ENCODE measurements around the gene KHK.
"Not testable (repeated sequence)": the region's sequence is repeated elsewhere in the genome, so short reads cannot be mapped to it uniquely, and the experiment has no call there.

KHK gene

DNA sequence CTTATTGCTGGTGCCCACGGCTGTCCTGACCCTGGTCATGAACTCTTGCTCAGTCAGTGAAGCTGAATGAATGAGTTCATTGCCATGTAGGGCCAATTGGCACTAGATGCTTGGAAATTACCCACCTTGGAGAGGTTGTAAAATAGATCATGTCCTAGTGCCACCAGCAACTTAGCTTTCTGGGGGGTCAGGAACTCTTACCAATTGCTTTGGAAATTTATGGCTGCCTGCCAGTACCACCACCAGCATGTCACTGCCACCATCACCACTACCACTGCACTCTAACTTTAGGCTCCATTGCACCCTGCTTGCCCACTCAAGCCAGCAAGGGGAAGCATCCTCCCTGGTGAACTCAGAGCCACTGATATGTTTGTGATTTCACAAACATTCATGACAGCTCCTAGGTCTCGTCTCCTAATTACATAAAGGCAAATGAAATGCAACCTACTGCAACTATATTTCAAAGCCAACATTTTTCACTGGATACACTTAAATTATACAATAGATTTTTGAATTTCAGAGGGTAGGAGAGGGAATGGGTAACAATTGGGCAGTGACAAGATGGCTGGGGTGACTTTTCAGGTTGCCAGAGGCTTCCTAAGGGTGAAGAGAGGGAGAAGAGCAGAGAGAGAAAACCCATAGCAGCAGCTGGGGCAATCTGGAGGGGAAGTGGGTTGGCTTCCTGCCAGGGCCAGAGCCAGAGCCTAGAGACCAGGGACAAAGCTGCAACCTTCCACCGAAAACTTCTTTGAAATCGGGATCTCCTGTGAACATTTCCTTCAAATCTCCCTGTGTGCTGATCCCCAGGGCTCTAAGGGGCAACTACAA lies 11.6 kb upstream of the KHK start:
- CTCF ChIA-PET = interaction anchor here (0.7 kb wide), 1 partner anchor 1453 kb away, joined by 3 read pairs; no protein-coding TSS in a partner anchor
- Histone ChIP-seq H3K4me1 (ENCODE audit: control insufficient read depth, insufficient read depth, low read length) (peaks cover 14% of the 10 kb centered on the region), H3K27ac (ENCODE audit: extremely low read depth, low read depth, low read length) (no peak overlapping the region), H3K9me3 (ENCODE audit: control insufficient read depth, insufficient read depth, low read depth, low read length) (no peaks in the 10 kb centered on the region), H3K4me3 (ENCODE audit: low read depth, low read length) (no peak overlapping the region), H3K36me3 (ENCODE audit: control insufficient read depth in 2 of 2, insufficient read depth in 1 of 2, low read length in 2 of 2) (peaks cover 0 to 7% of the 10 kb centered on the region in 2 experiments; a peak in 1 of 3 replicates)
- POLR2A ChIA-PET = interaction anchor here (0.9 kb wide), 1 partner anchor 17 kb away, joined by 3 read pairs; no protein-coding TSS in a partner anchor
- TF ChIP-seq, protein P1, sequence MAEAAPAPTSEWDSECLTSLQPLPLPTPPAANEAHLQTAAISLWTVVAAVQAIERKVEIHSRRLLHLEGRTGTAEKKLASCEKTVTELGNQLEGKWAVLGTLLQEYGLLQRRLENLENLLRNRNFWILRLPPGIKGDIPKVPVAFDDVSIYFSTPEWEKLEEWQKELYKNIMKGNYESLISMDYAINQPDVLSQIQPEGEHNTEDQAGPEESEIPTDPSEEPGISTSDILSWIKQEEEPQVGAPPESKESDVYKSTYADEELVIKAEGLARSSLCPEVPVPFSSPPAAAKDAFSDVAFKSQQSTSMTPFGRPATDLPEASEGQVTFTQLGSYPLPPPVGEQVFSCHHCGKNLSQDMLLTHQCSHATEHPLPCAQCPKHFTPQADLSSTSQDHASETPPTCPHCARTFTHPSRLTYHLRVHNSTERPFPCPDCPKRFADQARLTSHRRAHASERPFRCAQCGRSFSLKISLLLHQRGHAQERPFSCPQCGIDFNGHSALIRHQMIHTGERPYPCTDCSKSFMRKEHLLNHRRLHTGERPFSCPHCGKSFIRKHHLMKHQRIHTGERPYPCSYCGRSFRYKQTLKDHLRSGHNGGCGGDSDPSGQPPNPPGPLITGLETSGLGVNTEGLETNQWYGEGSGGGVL (tag by site-specific recombination; IDR thresholded peaks at IDR 0.05) = 0 out of 2 replicates have a peak, but pooled peaks have one; percentile 38
- TF ChIP-seq GLIS1 (tag by site-specific recombination; IDR thresholded peaks at IDR 0.05) (peak; percentile 82), ZBTB17 (tag by site-specific recombination; IDR thresholded peaks at IDR 0.05) (peak; percentile 26; the same call in 1 of the 2 replicates), GLIS2 (tag by site-specific recombination; IDR thresholded peaks at IDR 0.05) (no peak), ZBTB48 (tag by site-specific recombination; IDR thresholded peaks at IDR 0.05) (peak; percentile 32; the same call in 1 of the 2 replicates)

DNA sequence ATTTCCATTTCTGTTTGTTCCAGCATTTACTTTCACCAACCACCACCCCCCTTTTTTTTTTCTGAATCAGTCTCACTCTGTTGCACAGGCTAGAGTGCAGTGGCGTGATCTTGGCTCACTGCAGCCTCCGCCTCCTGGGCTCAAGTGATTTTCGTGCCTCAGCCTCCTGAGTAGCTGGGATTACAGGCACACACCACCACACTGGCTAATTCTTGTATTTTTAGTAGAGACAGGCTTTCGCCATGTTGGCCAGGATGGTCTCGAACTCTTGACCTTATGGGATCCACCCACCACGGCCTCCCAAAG lies 11.1 kb upstream of the KHK start:
- not testable (repeated sequence) for H3K4me1 ChIP-seq (ENCODE audit: control insufficient read depth, insufficient read depth, low read length); H3K36me3 ChIP-seq (ENCODE audit: control insufficient read depth in 2 of 2, insufficient read depth in 1 of 2, low read length in 2 of 2); H3K9me3 ChIP-seq (ENCODE audit: control insufficient read depth, insufficient read depth, low read depth, low read length); H3K27ac ChIP-seq (ENCODE audit: extremely low read depth, low read depth, low read length); H3K4me3 ChIP-seq (ENCODE audit: low read depth, low read length)
- POLR2A ChIA-PET = interaction anchor here (0.9 kb wide), 1 partner anchor 18 kb away, joined by 3 read pairs; no protein-coding TSS in a partner anchor
- CTCF ChIA-PET = interaction anchor here (0.7 kb wide), 1 partner anchor 1453 kb away, joined by 3 read pairs; no protein-coding TSS in a partner anchor

GRCh38 chr2:27076323-27076722 lies 10.2 kb upstream of the KHK start:
- Histone ChIP-seq H3K36me3 (ENCODE audit: control insufficient read depth in 2 of 2, insufficient read depth in 1 of 2, low read length in 2 of 2) (no peaks in the 10 kb centered on the region), H3K9me3 (ENCODE audit: control insufficient read depth, insufficient read depth, low read depth, low read length) (no peaks in the 10 kb centered on the region), H3K4me3 (ENCODE audit: low read depth, low read length) (no peak overlapping the region), H3K27ac (ENCODE audit: extremely low read depth, low read depth, low read length) (no peak overlapping the region), H3K4me1 (ENCODE audit: control insufficient read depth, insufficient read depth, low read length) (peaks cover 6% of the 10 kb centered on the region)
- ChIA-PET POLR2A (interaction anchor here (1.1 kb wide), 1 partner anchor 25 kb away, joined by 4 read pairs; the partner anchor contains the start of gene AGBL5), CTCF (interaction anchor here (0.6 kb wide), 1 partner anchor 600 kb away, joined by 4 read pairs; no protein-coding TSS in a partner anchor)
- TF ChIP-seq ZIC2 (tag by site-specific recombination; IDR thresholded peaks at IDR 0.05) = no peak
- TF ChIP-seq, protein P2, sequence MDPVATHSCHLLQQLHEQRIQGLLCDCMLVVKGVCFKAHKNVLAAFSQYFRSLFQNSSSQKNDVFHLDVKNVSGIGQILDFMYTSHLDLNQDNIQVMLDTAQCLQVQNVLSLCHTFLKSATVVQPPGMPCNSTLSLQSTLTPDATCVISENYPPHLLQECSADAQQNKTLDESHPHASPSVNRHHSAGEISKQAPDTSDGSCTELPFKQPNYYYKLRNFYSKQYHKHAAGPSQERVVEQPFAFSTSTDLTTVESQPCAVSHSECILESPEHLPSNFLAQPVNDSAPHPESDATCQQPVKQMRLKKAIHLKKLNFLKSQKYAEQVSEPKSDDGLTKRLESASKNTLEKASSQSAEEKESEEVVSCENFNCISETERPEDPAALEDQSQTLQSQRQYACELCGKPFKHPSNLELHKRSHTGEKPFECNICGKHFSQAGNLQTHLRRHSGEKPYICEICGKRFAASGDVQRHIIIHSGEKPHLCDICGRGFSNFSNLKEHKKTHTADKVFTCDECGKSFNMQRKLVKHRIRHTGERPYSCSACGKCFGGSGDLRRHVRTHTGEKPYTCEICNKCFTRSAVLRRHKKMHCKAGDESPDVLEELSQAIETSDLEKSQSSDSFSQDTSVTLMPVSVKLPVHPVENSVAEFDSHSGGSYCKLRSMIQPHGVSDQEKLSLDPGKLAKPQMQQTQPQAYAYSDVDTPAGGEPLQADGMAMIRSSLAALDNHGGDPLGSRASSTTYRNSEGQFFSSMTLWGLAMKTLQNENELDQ (tag by site-specific recombination; IDR thresholded peaks at IDR 0.05; ENCODE audit: low read depth) = no peak
- TF ChIP-seq, protein P3, sequence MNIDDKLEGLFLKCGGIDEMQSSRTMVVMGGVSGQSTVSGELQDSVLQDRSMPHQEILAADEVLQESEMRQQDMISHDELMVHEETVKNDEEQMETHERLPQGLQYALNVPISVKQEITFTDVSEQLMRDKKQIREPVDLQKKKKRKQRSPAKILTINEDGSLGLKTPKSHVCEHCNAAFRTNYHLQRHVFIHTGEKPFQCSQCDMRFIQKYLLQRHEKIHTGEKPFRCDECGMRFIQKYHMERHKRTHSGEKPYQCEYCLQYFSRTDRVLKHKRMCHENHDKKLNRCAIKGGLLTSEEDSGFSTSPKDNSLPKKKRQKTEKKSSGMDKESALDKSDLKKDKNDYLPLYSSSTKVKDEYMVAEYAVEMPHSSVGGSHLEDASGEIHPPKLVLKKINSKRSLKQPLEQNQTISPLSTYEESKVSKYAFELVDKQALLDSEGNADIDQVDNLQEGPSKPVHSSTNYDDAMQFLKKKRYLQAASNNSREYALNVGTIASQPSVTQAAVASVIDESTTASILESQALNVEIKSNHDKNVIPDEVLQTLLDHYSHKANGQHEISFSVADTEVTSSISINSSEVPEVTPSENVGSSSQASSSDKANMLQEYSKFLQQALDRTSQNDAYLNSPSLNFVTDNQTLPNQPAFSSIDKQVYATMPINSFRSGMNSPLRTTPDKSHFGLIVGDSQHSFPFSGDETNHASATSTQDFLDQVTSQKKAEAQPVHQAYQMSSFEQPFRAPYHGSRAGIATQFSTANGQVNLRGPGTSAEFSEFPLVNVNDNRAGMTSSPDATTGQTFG (tag by site-specific recombination; IDR thresholded peaks at IDR 0.05; ENCODE audit: borderline replicate concordance) = no peak

DNA sequence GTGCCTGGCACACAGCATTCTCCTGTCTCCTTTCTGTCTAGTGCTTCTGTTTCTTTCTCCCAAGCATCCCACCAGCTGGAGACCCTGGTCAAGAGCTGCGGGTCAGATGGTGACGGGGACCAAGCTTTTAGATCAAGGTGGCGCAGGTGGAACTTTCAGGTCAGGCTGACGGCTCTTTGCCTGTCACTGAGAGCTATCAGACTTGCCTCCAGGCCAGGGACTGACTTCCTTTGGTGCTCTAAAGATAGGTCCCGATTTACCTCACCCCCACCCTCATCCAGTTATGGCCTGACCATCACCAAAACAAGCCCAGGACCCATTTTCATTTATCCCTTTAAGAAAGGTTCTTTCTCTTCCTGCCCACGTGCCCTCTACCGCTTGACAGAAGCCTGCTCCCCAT lies 9.3 kb upstream of the KHK start:
- no peak overlapping the region for H3K4me3 ChIP-seq (ENCODE audit: low read depth, low read length)
- H3K36me3 ChIP-seq (ENCODE audit: control insufficient read depth in 2 of 2, insufficient read depth in 1 of 2, low read length in 2 of 2) = no peaks in the 10 kb centered on the region
- H3K4me1 ChIP-seq (ENCODE audit: control insufficient read depth, insufficient read depth, low read length) = peaks cover 7% of the 10 kb centered on the region
- no peaks in the 10 kb centered on the region for H3K9me3 ChIP-seq (ENCODE audit: control insufficient read depth, insufficient read depth, low read depth, low read length)
- H3K27ac ChIP-seq (ENCODE audit: extremely low read depth, low read depth, low read length) = no peak overlapping the region
- ChIA-PET POLR2A (interaction anchor here (1.1 kb wide), 1 partner anchor 26 kb away, joined by 4 read pairs; the partner anchor contains the start of gene AGBL5), CTCF (no interaction called here)
- TF ChIP-seq ZNF394 (tag by site-specific recombination; IDR thresholded peaks at IDR 0.05; ENCODE audit: borderline replicate concordance) = no peak
- no peak for TF ChIP-seq ZBTB20 (tag by site-specific recombination; IDR thresholded peaks at IDR 0.05)
- TF ChIP-seq, protein P4, sequence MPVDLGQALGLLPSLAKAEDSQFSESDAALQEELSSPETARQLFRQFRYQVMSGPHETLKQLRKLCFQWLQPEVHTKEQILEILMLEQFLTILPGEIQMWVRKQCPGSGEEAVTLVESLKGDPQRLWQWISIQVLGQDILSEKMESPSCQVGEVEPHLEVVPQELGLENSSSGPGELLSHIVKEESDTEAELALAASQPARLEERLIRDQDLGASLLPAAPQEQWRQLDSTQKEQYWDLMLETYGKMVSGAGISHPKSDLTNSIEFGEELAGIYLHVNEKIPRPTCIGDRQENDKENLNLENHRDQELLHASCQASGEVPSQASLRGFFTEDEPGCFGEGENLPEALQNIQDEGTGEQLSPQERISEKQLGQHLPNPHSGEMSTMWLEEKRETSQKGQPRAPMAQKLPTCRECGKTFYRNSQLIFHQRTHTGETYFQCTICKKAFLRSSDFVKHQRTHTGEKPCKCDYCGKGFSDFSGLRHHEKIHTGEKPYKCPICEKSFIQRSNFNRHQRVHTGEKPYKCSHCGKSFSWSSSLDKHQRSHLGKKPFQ (tag by site-specific recombination; IDR thresholded peaks at IDR 0.05) = no peak
- no peak for TF ChIP-seq ZNF830 (tag by site-specific recombination; IDR thresholded peaks at IDR 0.05; ENCODE audit: low read depth)
- no peak for TF ChIP-seq MZF1 (tag by site-specific recombination; IDR thresholded peaks at IDR 0.05; ENCODE audit: borderline replicate concordance)
- no peak for TF ChIP-seq ZNF24 (tag by site-specific recombination; IDR thresholded peaks at IDR 0.05)
- no peak for TF ChIP-seq ZNF529 (tag by site-specific recombination; IDR thresholded peaks at IDR 0.05; ENCODE audit: insufficient replicate concordance)
- no peak for TF ChIP-seq ZBTB7A (tag by site-specific recombination; IDR thresholded peaks at IDR 0.05; ENCODE audit: low read depth)
- TF ChIP-seq ZNF248 (tag by site-specific recombination; IDR thresholded peaks at IDR 0.05) = no peak
- TF ChIP-seq ZNF174 (tag by site-specific recombination; IDR thresholded peaks at IDR 0.05) = no peak
